CD4-positive, alpha-beta T cell (primary cell): ENCODE data around the gene INSYN2B. TPM values are rescaled to one million over a fixed set of nuclear protein-coding genes. Genes with fewer than 3 reads are reported as not detected.

Source experiments
- ATAC-seq: fragments of 200-7000 bp; cut with Tn5 transposase; one replicate; pipeline ENCODE4 v1.10.0; 2022; ENCODE audit warnings: mild to moderate bottlenecking; ENCODE audit not compliant: poor library complexity
- CTCF ChIA-PET: fragments of 350-600 bp; sonication (Branson Sonifier 250); formaldehyde crosslinking; loops from one replicate; lab custom pipeline; 2021; ENCODE audit warnings: antibody characterized with exemption, inconsistent platforms; lab: Charles Lee
- POLR2A ChIA-PET: fragments of 350-600 bp; sonication (Branson Sonifier 250); formaldehyde crosslinking; loops from one replicate; lab custom pipeline; 2021; ENCODE audit warnings: antibody characterized with exemption, inconsistent platforms; lab: Charles Lee
- DNase-seq, 14 experiments: peaks; one replicate each; pipeline ENCODE4 v3.0.0-alpha.2; 2013 to 2020; ENCODE audit warnings: mixed read lengths in 2 of 14
- H3K27ac ChIP-seq, 2 donors: one replicate each; pipeline versions ENCODE4 v1.5.1 to v1.7.0; 2013; ENCODE audit warnings: low read length in 2 of 2, low read depth in 1 of 2, mild to moderate bottlenecking in 1 of 2
- H3K27me3 ChIP-seq, 2 experiments: 1 replicate in 1 of 2; 2 replicates in 1 of 2; pipeline versions ENCODE4 v1.6.1 to v1.7.0; 2013; ENCODE audit warnings: low read length in 2 of 2, control low read depth in 1 of 2, mild to moderate bottlenecking in 1 of 2, moderate library complexity in 1 of 2; ENCODE audit not compliant: insufficient read depth in 2 of 2, control insufficient read depth in 1 of 2
- H3K36me3 ChIP-seq: one replicate; pipeline ENCODE4 v1.6.1; 2013; ENCODE audit warnings: low read length, control low read depth; ENCODE audit not compliant: insufficient read depth
- H3K4me1 ChIP-seq: one replicate; pipeline ENCODE4 v1.6.1; 2013; ENCODE audit warnings: low read length, control low read depth; ENCODE audit not compliant: insufficient read depth
- H3K4me3 ChIP-seq: one replicate; pipeline ENCODE4 v1.5.1; 2013; ENCODE audit warnings: mild to moderate bottlenecking, low read length, moderate library complexity
- H3K9me3 ChIP-seq, 2 experiments: 1 replicate in 1 of 2; 2 replicates in 1 of 2; pipeline versions ENCODE4 v1.6.1 to v1.7.0; 2013; ENCODE audit warnings: low read length in 2 of 2, mild to moderate bottlenecking in 2 of 2, control low read depth in 1 of 2, moderate library complexity in 1 of 2; ENCODE audit not compliant: control insufficient read depth in 1 of 2, insufficient read depth in 1 of 2
- H3K27ac Mint-ChIP-seq: one replicate; pipeline ENCODE4 v1.8.0; 2020; ENCODE audit warnings: mixed read lengths
- H3K27me3 Mint-ChIP-seq: one replicate; pipeline ENCODE4 v1.8.0; 2021; ENCODE audit warnings: mixed read lengths
- H3K36me3 Mint-ChIP-seq: one replicate; pipeline ENCODE4 v1.8.0; 2021; ENCODE audit warnings: low read depth, mixed read lengths
- H3K4me1 Mint-ChIP-seq: one replicate; pipeline ENCODE4 v1.8.0; 2021; ENCODE audit warnings: low read depth, mixed read lengths
- H3K4me3 Mint-ChIP-seq: one replicate; pipeline ENCODE4 v1.8.0; 2020; ENCODE audit warnings: mild to moderate bottlenecking, mixed read lengths
- H3K9me3 Mint-ChIP-seq: one replicate; pipeline ENCODE4 v1.8.0; 2020; ENCODE audit warnings: mixed read lengths
- CTCF ChIP-seq: fragments of 200-600 bp; IDR thresholded peaks from one replicate; pipeline ENCODE4 v1.8.0; 2022; ENCODE audit warnings: antibody characterized with exemption, mild to moderate bottlenecking
- intact Hi-C, 2 experiments: fragments of 100-400 bp; cut with DNase I in 1 of 2; cut with micrococcal nuclease in 1 of 2; formaldehyde crosslinking; loops; one replicate each; pipeline versions ENCODE4 v1.15.1 to v1.9.0; 2023 to 2025; cut with DNase I, micrococcal nuclease
- total RNA-seq, 174 experiments: library from RNA in 2 of 174; stranded (reverse) in 2 of 174; gene quantifications; one replicate each; pipeline ENCODE4 v1.2.3 and lab custom pipeline; 2021 to 2026

The INSYN2B gene
- total RNA-seq, 2 experiments from 2014 or later, result not detected

GRCh38 chr5:169997798-169998197 lies 17.5 kb upstream of the INSYN2B start:
- TF ChIP-seq CTCF, result no peak
- Mint-ChIP-seq H3K27me3 (no peaks in the 10 kb centered on the region), H3K4me1 (no peaks in the 10 kb centered on the region), H3K9me3 (no peaks in the 10 kb centered on the region), H3K27ac (no peak overlapping the region), H3K36me3 (peaks cover 92% of the 10 kb centered on the region), H3K4me3 (no peak overlapping the region)
- intact Hi-C loops, result no loop called here
- CTCF ChIA-PET, result no interaction called here
- Histone ChIP-seq H3K27me3 (no peaks in the 10 kb centered on the region), H3K4me3 (no peak overlapping the region), H3K27ac (no peak overlapping the region), H3K9me3 (no peaks in the 10 kb centered on the region), H3K4me1 (no peaks in the 10 kb centered on the region), H3K36me3 (peaks cover 81% of the 10 kb centered on the region)
- ATAC-seq (no peak), DNase-seq (no peak)
- POLR2A ChIA-PET, result no interaction called here

GRCh38 chr5:169993485-169993790 lies 13.1 kb upstream of the INSYN2B start:
- Mint-ChIP-seq H3K4me3 (no peak overlapping the region), H3K27me3 (no peaks in the 10 kb centered on the region), H3K27ac (no peak overlapping the region), H3K4me1 (no peaks in the 10 kb centered on the region), H3K9me3 (no peaks in the 10 kb centered on the region), H3K36me3 (peaks cover 90% of the 10 kb centered on the region)
- Histone ChIP-seq H3K9me3 (no peaks in the 10 kb centered on the region), H3K4me3 (no peak overlapping the region), H3K27ac (no peak overlapping the region), H3K4me1 (no peaks in the 10 kb centered on the region), H3K27me3 (no peaks in the 10 kb centered on the region), H3K36me3 (peaks cover 75% of the 10 kb centered on the region)
- ChIA-PET POLR2A (no interaction called here), CTCF (no interaction called here)
- TF ChIP-seq CTCF, result no peak
- no peak for ATAC-seq
- no peak for DNase-seq
- intact Hi-C loops, result no loop called here

GRCh38 chr5:169992789-169993484 lies 12.6 kb upstream of the INSYN2B start:
- Histone ChIP-seq H3K4me1 (no peaks in the 10 kb centered on the region), H3K27ac (no peak overlapping the region), H3K36me3 (peaks cover 70% of the 10 kb centered on the region), H3K4me3 (no peak overlapping the region), H3K9me3 (no peaks in the 10 kb centered on the region), H3K27me3 (no peaks in the 10 kb centered on the region)
- intact Hi-C loops, result no loop called here
- Mint-ChIP-seq H3K27me3 (no peaks in the 10 kb centered on the region), H3K4me1 (no peaks in the 10 kb centered on the region), H3K9me3 (no peaks in the 10 kb centered on the region), H3K4me3 (no peak overlapping the region), H3K36me3 (peaks cover 88% of the 10 kb centered on the region), H3K27ac (no peak overlapping the region)
- POLR2A ChIA-PET, result no interaction called here
- DNase-seq (no peak), ATAC-seq (no peak)
- CTCF ChIA-PET, result no interaction called here
- no peak for TF ChIP-seq CTCF
